22Rv1 (cell line): ENCODE data around the gene GPRIN1.

Source experiments
- ZFX ChIP-seq: fragments of 450-650 bp; IDR thresholded peaks from 2 replicates; pipeline ENCODE4 v1.6.1; 2017; ENCODE audit warnings: antibody characterized with exemption, borderline replicate concordance
- TF ChIP-seq, protein P1 (sequence below): fragments of 450-650 bp; IDR thresholded peaks from 2 replicates; pipeline ENCODE4 v1.5.1; 2017; ENCODE audit warnings: mild to moderate bottlenecking

DNA sequence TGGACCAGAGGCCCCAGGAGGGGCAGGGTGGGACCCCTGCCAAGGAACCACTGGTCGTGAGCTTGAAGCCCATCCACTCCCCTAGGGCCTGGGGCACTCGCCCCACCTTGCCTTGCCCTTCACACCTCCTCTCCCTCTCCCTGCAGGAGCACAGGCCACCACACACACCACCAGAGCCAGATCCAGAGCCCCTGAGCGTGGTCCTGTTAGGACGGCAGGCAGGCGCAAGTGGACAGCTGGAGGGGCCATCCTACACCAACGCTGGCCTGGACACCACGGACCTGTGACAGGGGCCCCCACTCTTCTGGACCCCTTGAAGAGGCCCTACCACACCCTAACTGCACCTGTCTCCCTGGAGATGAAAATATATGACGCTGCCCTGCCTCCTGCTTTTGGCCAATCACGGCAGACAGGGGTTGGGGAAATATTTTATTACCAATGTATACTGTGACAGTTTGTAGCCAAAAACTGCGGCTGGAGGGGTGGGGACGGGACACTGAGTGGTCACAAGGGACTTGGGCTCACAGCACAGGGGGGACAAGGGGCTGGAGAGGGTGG is 14.5 kb downstream of the GPRIN1 start:
- TF ChIP-seq, protein P1, sequence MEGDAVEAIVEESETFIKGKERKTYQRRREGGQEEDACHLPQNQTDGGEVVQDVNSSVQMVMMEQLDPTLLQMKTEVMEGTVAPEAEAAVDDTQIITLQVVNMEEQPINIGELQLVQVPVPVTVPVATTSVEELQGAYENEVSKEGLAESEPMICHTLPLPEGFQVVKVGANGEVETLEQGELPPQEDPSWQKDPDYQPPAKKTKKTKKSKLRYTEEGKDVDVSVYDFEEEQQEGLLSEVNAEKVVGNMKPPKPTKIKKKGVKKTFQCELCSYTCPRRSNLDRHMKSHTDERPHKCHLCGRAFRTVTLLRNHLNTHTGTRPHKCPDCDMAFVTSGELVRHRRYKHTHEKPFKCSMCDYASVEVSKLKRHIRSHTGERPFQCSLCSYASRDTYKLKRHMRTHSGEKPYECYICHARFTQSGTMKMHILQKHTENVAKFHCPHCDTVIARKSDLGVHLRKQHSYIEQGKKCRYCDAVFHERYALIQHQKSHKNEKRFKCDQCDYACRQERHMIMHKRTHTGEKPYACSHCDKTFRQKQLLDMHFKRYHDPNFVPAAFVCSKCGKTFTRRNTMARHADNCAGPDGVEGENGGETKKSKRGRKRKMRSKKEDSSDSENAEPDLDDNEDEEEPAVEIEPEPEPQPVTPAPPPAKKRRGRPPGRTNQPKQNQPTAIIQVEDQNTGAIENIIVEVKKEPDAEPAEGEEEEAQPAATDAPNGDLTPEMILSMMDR = no peak
- no peak for TF ChIP-seq ZFX
